GM23338 (cell line): ENCODE results near the gene MYO18A.

ENCODE experiments used
- EZH2 ChIP-seq: fragments of 200-600 bp; sonication (generic); IDR thresholded peaks from one replicate; pipeline ENCODE4 v1.8.0; 2017; ENCODE audit warnings: antibody characterized with exemption, mild to moderate bottlenecking, low read depth; ENCODE audit not compliant: unreplicated experiment
- TF ChIP-seq, protein P1 (sequence below): IDR thresholded peaks from one replicate; pipeline ENCODE4 v1.6.1; 2018; ENCODE audit warnings: antibody characterized with exemption; ENCODE audit not compliant: unreplicated experiment
- TF ChIP-seq, protein P2 (sequence below), 2 experiments: fragments of 200-600 bp in 1 of 2; sonication (generic) in 1 of 2; conservative IDR thresholded peaks; 2 replicates each; pipeline versions ENCODE4 v1.5.1 to v1.6.1; 2016 to 2017; ENCODE audit warnings: antibody characterized with exemption in 2 of 2, low read depth in 2 of 2, mild to moderate bottlenecking in 2 of 2, moderate library complexity in 1 of 2

DNA sequence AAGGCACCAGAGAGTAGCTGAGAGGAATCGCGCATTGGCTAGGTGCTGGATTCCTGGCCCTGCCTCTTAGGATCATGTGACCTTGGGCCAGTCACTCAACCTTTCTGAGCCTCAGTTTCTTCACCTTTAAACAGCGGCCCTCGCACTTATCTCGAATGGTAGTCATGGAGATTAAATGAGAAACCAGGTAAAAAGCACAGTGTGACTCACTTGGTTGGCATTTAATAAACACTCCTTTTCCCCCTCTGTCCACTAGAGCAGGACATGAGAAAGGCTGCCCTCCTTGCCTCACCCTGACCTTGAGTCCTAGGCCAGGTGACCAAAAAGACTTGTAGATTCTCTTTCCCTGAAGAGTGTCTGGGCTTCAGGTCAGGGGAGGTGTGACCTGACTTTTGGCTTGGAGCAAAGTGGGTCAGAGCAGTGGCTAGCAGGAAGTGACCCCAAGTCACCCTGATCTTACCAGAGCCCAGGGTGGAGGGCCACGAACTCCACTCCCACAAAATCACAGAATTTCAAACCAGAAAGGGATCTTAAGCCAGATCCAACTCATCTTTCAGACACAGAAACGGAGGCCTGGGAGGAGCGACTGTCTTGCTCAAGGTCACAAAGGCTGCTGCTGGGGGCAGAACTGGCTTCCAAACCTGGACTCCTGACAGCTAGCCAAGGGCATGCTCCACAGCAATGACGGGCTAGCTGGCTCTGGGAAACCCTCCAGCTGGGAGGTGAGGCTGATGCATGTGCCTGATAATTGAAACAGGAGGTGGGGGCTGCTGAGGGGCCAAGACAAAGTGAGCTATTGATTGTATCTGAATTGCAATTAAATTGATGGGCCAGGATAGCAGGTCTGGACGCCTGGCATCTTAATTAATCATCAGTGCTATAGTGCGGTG lies 72.0 kb downstream of the MYO18A start:
- TF ChIP-seq, protein P1, sequence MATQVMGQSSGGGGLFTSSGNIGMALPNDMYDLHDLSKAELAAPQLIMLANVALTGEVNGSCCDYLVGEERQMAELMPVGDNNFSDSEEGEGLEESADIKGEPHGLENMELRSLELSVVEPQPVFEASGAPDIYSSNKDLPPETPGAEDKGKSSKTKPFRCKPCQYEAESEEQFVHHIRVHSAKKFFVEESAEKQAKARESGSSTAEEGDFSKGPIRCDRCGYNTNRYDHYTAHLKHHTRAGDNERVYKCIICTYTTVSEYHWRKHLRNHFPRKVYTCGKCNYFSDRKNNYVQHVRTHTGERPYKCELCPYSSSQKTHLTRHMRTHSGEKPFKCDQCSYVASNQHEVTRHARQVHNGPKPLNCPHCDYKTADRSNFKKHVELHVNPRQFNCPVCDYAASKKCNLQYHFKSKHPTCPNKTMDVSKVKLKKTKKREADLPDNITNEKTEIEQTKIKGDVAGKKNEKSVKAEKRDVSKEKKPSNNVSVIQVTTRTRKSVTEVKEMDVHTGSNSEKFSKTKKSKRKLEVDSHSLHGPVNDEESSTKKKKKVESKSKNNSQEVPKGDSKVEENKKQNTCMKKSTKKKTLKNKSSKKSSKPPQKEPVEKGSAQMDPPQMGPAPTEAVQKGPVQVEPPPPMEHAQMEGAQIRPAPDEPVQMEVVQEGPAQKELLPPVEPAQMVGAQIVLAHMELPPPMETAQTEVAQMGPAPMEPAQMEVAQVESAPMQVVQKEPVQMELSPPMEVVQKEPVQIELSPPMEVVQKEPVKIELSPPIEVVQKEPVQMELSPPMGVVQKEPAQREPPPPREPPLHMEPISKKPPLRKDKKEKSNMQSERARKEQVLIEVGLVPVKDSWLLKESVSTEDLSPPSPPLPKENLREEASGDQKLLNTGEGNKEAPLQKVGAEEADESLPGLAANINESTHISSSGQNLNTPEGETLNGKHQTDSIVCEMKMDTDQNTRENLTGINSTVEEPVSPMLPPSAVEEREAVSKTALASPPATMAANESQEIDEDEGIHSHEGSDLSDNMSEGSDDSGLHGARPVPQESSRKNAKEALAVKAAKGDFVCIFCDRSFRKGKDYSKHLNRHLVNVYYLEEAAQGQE: no peak
- no peak for TF ChIP-seq EZH2
- TF ChIP-seq, protein P2, sequence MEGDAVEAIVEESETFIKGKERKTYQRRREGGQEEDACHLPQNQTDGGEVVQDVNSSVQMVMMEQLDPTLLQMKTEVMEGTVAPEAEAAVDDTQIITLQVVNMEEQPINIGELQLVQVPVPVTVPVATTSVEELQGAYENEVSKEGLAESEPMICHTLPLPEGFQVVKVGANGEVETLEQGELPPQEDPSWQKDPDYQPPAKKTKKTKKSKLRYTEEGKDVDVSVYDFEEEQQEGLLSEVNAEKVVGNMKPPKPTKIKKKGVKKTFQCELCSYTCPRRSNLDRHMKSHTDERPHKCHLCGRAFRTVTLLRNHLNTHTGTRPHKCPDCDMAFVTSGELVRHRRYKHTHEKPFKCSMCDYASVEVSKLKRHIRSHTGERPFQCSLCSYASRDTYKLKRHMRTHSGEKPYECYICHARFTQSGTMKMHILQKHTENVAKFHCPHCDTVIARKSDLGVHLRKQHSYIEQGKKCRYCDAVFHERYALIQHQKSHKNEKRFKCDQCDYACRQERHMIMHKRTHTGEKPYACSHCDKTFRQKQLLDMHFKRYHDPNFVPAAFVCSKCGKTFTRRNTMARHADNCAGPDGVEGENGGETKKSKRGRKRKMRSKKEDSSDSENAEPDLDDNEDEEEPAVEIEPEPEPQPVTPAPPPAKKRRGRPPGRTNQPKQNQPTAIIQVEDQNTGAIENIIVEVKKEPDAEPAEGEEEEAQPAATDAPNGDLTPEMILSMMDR (conservative IDR thresholded peaks at IDR 0.05; ENCODE audit: low read depth in 2 of 2): no peak
